Osteocyte (in vitro differentiated cells): ENCODE data around the gene LMO2. TPM values are rescaled to one million over a fixed set of nuclear protein-coding genes. Genes with fewer than 3 reads are reported as not detected.

Source experiments
- DNase-seq: peaks from one replicate; pipeline ENCODE4 v3.0.0; 2021; ENCODE audit warnings: mixed read lengths; ENCODE audit not compliant: unreplicated experiment; ENCODE audit errors: extremely low spot score
- H3K27ac Mint-ChIP-seq: one replicate; pipeline ENCODE4 v1.8.0; 2021; ENCODE audit warnings: mild to moderate bottlenecking, mixed read lengths; ENCODE audit not compliant: unreplicated experiment
- H3K27me3 Mint-ChIP-seq: one replicate; pipeline ENCODE4 v1.8.0; 2021; ENCODE audit warnings: mixed read lengths; ENCODE audit not compliant: unreplicated experiment
- H3K36me3 Mint-ChIP-seq: one replicate; pipeline ENCODE4 v1.8.0; 2021; ENCODE audit warnings: mixed read lengths; ENCODE audit not compliant: unreplicated experiment
- H3K4me1 Mint-ChIP-seq: one replicate; pipeline ENCODE4 v1.8.0; 2021; ENCODE audit warnings: mixed read lengths; ENCODE audit not compliant: unreplicated experiment
- H3K4me3 Mint-ChIP-seq: one replicate; pipeline ENCODE4 v1.8.0; 2021; ENCODE audit warnings: mild to moderate bottlenecking, moderate library complexity, mixed read lengths; ENCODE audit not compliant: unreplicated experiment
- H3K9me3 Mint-ChIP-seq: one replicate; pipeline ENCODE4 v1.8.0; 2021; ENCODE audit warnings: mixed read lengths; ENCODE audit not compliant: unreplicated experiment
- CTCF ChIP-seq: fragments of 200-600 bp; sonication (generic); IDR thresholded peaks from 2 replicates; pipeline ENCODE4 v1.5.0; 2021; ENCODE audit warnings: antibody characterized with exemption, mild to moderate bottlenecking, moderate library complexity
- total RNA-seq: library from RNA; stranded (reverse); gene quantifications from 2 replicates; pipeline ENCODE4 v1.2.1, GENCODE V29; 2021

The LMO2 gene
- total RNA-seq, 1 donor from 2014 or later = 0.70 TPM

DNA sequence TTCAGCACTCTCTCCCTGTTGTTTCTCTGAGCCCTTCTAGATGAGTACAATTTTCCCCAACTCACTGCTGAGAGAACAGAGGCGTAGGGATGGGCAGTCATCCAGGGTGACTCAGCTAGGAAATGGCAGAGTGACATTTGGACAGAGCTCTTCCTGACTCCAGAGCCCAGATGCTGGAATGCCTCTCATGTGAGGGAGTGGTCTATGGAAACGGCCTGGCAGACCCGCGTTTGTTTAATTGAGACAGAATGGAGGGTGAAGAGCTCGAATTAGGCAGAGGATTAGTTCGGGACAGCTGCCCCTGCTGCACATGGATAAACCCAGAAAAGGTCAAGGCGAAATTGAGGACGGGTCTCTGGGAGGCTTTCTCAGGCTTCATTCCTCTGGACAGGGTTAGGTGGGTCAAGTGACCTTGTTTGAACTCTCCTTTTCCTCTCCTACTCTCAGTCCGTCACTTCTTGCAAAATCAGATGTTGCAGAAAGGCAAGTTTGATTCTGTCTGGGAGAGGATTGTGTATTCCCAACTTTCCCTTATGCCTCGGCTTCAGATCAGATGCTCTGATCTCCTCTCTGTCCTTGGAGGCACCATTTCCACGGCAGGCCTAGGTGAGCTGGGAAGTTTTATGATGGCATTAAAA lies 7.6 kb upstream of the LMO2 start:
- Mint-ChIP-seq H3K9me3 (no peaks in the 10 kb centered on the region), H3K36me3 (no peaks in the 10 kb centered on the region), H3K27me3 (peaks cover 21% of the 10 kb centered on the region), H3K27ac (no peak overlapping the region), H3K4me3 (no peak overlapping the region), H3K4me1 (peaks cover 3% of the 10 kb centered on the region)
- no peak for DNase-seq
- no peak for TF ChIP-seq CTCF

GRCh38 chr11:33898957-33899356 lies 7.1 kb upstream of the LMO2 start:
- Mint-ChIP-seq H3K4me1 (peaks cover 3% of the 10 kb centered on the region), H3K4me3 (no peak overlapping the region), H3K36me3 (no peaks in the 10 kb centered on the region), H3K9me3 (no peaks in the 10 kb centered on the region), H3K27ac (no peak overlapping the region), H3K27me3 (peaks cover 19% of the 10 kb centered on the region)
- no peak for DNase-seq
- TF ChIP-seq CTCF = no peak

DNA sequence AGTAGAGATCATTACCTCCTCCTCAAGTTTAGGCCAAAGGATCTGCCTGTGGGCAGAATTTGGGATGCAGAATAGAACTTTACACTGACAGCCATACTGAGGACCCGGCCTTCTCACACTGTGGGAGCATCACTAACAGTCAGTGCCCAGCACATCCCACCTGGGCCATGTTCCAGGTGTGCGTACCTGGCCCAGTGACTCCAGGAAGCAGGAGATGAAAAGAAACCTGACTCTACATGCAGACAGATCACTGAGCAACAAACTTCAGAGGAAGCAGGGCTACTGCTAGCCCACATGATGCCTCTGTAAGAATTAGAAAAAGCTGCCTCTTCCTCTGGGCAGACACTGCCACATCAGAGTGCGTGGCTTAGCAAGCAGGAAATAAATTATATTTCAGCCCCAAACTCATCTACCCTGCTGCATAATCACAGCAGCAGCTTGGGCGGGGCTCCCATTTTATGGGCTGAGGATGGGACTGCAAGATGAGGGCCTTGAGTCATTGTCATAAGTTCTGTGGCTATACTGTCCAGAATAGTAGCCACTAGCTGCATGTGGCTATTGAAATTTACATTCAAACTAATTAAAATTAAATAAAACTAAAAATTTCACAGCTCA lies 6.0 kb upstream of the LMO2 start:
- Mint-ChIP-seq H3K36me3 (no peaks in the 10 kb centered on the region), H3K27ac (no peak overlapping the region), H3K27me3 (peaks cover 13% of the 10 kb centered on the region), H3K4me3 (no peak overlapping the region), H3K9me3 (no peaks in the 10 kb centered on the region), H3K4me1 (peaks cover 3% of the 10 kb centered on the region)
- DNase-seq = no peak
- no peak for TF ChIP-seq CTCF

- Mint-ChIP-seq H3K27me3 (peaks cover 10% of the 10 kb centered on the region), H3K27ac (no peak overlapping the region), H3K9me3 (no peaks in the 10 kb centered on the region), H3K4me3 (no peak overlapping the region), H3K36me3 (no peaks in the 10 kb centered on the region), H3K4me1 (peaks cover 3% of the 10 kb centered on the region)
- no peak for TF ChIP-seq CTCF
- no peak for DNase-seq
Measured at GRCh38 chr11:33896911-33897310, 5.0 kb upstream of the LMO2 start.

DNA sequence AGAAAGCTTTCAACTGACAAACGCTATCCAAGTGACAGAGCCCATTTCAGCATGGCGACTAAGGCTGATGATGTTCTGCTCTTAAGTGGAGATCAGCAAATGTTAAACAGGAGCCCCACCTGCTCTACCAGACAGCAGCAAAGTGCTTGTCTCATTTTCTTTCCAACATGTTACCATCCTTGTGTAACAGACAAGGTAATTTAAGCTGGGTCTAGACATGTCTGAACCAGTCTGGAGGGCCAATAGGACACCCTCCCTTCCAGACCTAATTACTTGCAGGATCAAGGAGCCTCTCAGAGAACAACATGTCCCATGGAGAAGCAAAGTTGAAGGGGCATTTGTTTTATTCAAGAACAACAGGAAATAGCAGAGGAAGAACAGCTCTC lies 3.9 kb upstream of the LMO2 start:
- DNase-seq = no peak
- Mint-ChIP-seq H3K36me3 (no peaks in the 10 kb centered on the region), H3K9me3 (no peaks in the 10 kb centered on the region), H3K4me1 (peaks cover 3% of the 10 kb centered on the region), H3K27me3 (peaks cover 6% of the 10 kb centered on the region), H3K4me3 (no peak overlapping the region), H3K27ac (no peak overlapping the region)
- no peak for TF ChIP-seq CTCF
